A673 (cell line): ENCODE data around the gene KCNJ4. TPM values are rescaled to one million over a fixed set of nuclear protein-coding genes. Genes with fewer than 3 reads are reported as not detected.

Source experiments
- BruUV-seq: library from RNA; stranded (reverse); fragments of 400-500 nt; replicated peaks from 2 replicates; lab custom pipeline; 2021; lab: Mats Ljungman, UMichigan
- CTCF ChIA-PET: fragments of 300-600 bp; sonication (Branson Sonifier 250); formaldehyde crosslinking; loops from one replicate; lab custom pipeline; 2022; ENCODE audit warnings: antibody characterized with exemption; lab: Charles Lee
- POLR2A ChIA-PET: fragments of 300-600 bp; sonication (Branson Sonifier 250); formaldehyde crosslinking; loops from one replicate; lab custom pipeline; 2022; ENCODE audit warnings: antibody characterized with exemption; ENCODE audit not compliant: low non-redundant PET; lab: Charles Lee
- DNase-seq: peaks from one replicate; pipeline ENCODE4 v3.0.0-alpha.2; 2015; ENCODE audit warnings: low spot score
- H3K27ac ChIP-seq: fragments of 200-600 bp; sonication (generic); 2 replicates; pipeline ENCODE4 v1.5.1; 2016; ENCODE audit warnings: mixed run types, low read depth, mild to moderate bottlenecking, mixed read lengths, antibody characterized with exemption, low read length; ENCODE audit not compliant: poor library complexity, severe bottlenecking
- H3K27me3 ChIP-seq: fragments of 200-600 bp; sonication (generic); replicated peaks from 2 replicates; pipeline ENCODE4 v1.6.1; 2017; ENCODE audit warnings: mixed run types, low read depth, mild to moderate bottlenecking, mixed read lengths, antibody characterized with exemption, low read length; ENCODE audit not compliant: insufficient read depth, poor library complexity
- H3K36me3 ChIP-seq: fragments of 200-600 bp; sonication (generic); 2 replicates; pipeline ENCODE4 v1.6.1; 2016; ENCODE audit warnings: mixed run types, mild to moderate bottlenecking, mixed read lengths, antibody characterized with exemption, low read length; ENCODE audit not compliant: insufficient read depth, poor library complexity, severe bottlenecking
- H3K4me1 ChIP-seq: fragments of 200-600 bp; sonication (generic); 2 replicates; pipeline ENCODE4 v1.6.1; 2017; ENCODE audit warnings: mixed run types, mild to moderate bottlenecking, mixed read lengths, antibody characterized with exemption, low read length; ENCODE audit not compliant: insufficient read depth, poor library complexity, severe bottlenecking
- H3K4me3 ChIP-seq: fragments of 200-600 bp; sonication (generic); 2 replicates; pipeline ENCODE4 v1.5.1; 2016; ENCODE audit warnings: low read depth, mixed run types, mild to moderate bottlenecking, mixed read lengths, low read length; ENCODE audit not compliant: poor library complexity, severe bottlenecking
- H3K9me3 ChIP-seq: fragments of 200-600 bp; sonication (generic); 2 replicates; pipeline ENCODE4 v1.6.1; 2016; ENCODE audit warnings: mixed run types, low read depth, mild to moderate bottlenecking, mixed read lengths, antibody characterized with exemption, low read length; ENCODE audit not compliant: poor library complexity, severe bottlenecking
- CTCF ChIP-seq: fragments of 300-800, 200-600 bp; sonication (generic); conservative IDR thresholded peaks from 2 replicates; pipeline ENCODE4 v1.5.1; 2017; ENCODE audit warnings: low read depth, mild to moderate bottlenecking, antibody characterized with exemption, low read length, moderate library complexity, mixed read lengths
- EZH2 ChIP-seq: fragments of 200-600 bp; sonication (generic); IDR thresholded peaks from 2 replicates; pipeline ENCODE4 v1.6.1; 2017; ENCODE audit warnings: borderline replicate concordance, low read depth, mild to moderate bottlenecking, mixed read lengths, antibody characterized with exemption, low read length; ENCODE audit not compliant: poor library complexity, severe bottlenecking
- intact Hi-C: fragments of 100-400 bp; cut with micrococcal nuclease; formaldehyde crosslinking; loops from one replicate; pipeline ENCODE4 v1.10.0; 2022; ENCODE audit not compliant: unreplicated experiment
- total RNA-seq: library from RNA; stranded (reverse); gene quantifications from 2 replicates; pipeline ENCODE4 v1.2.3, GENCODE V29; 2021

The KCNJ4 gene
- total RNA-seq, 1 experiment from 2014 or later: 1.0 TPM

DNA sequence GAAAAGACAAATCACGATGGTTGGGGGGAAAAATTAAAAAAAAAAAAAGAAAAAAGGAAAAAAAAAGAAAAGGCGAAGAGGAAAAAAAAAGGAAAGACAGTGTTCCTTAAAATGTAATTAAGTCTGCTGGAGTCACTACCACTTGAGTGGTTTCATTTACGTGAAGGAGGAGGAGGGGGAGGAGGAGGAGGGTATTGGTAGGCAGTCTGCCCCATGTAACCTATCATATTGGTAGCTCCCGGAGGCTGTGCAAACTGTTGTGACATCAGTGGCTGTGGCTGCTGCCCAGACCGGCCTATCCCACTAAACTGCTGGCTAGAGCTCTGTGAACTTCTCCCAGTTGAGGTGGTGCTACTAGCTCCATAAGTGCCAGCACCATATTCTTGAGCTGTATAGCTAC, 30.8 kb upstream of the KCNJ4 start:
- ChIA-PET POLR2A (no interaction called here), CTCF (interaction anchor here (0.6 kb wide), 1 partner anchor 289 kb away, joined by 4 read pairs; no protein-coding TSS in a partner anchor)
- no peaks in the 10 kb centered on the region for H3K4me1 ChIP-seq
- no TSS peak for BruUV-seq
- H3K36me3 ChIP-seq: peaks cover 97% of the 10 kb centered on the region
- no peak overlapping the region for H3K27ac ChIP-seq
- no peak for DNase-seq
- no peaks in the 10 kb centered on the region for H3K9me3 ChIP-seq
- H3K4me3 ChIP-seq: no peak overlapping the region
- TF ChIP-seq CTCF: no peak
- no peak for TF ChIP-seq EZH2
- no peaks in the 10 kb centered on the region for H3K27me3 ChIP-seq
- intact Hi-C loops: no loop called here

DNA sequence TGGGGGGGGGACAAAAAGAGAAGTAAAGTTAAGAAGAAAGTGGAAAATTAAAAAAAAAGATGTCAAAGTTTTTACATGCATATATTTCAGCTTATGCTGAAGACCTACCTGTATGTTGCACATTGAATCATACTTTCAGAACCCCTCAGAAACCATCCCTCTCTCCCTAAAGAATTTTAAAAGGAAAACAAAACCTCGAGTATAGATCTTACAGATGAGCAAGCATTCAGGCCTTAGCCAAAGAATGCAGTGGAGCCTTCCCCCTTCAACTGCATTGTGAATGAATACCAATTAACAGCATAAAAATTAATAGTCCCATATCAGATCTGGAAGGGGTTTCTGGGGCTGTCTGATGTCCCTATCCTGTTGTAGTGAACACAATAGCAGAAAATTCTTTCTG, 29.2 kb upstream of the KCNJ4 start:
- POLR2A ChIA-PET: no interaction called here
- no peaks in the 10 kb centered on the region for H3K9me3 ChIP-seq

GRCh38 chr22:38482662-38483308, 27.8 kb upstream of the KCNJ4 start:
- H3K9me3 ChIP-seq: no peaks in the 10 kb centered on the region
- no peak for DNase-seq
- BruUV-seq: no TSS peak
- no peak overlapping the region for H3K27ac ChIP-seq
- intact Hi-C loops: no loop called here
- POLR2A ChIA-PET: no interaction called here
- CTCF ChIA-PET: no interaction called here
- no peaks in the 10 kb centered on the region for H3K27me3 ChIP-seq
- TF ChIP-seq CTCF (no peak), EZH2 (no peak)
- H3K4me1 ChIP-seq: peaks cover 7% of the 10 kb centered on the region
- no peak overlapping the region for H3K4me3 ChIP-seq
- peaks cover 67% of the 10 kb centered on the region for H3K36me3 ChIP-seq

More for the DNA sequence above, 29.2 kb upstream of the KCNJ4 start:
- peaks cover 2% of the 10 kb centered on the region for H3K4me1 ChIP-seq
- intact Hi-C loops: no loop called here
- no peaks in the 10 kb centered on the region for H3K27me3 ChIP-seq
- H3K27ac ChIP-seq: no peak overlapping the region
- H3K36me3 ChIP-seq: peaks cover 82% of the 10 kb centered on the region
- TF ChIP-seq EZH2 (no peak), CTCF (no peak)
- BruUV-seq: no TSS peak
- CTCF ChIA-PET: no interaction called here
- H3K4me3 ChIP-seq: no peak overlapping the region
- no peak for DNase-seq
